HTERT RPE-1 (cell line): ENCODE measurements around the gene HBG2.
"Not testable (repeated sequence)": the region's sequence is repeated elsewhere in the genome, so short reads cannot be mapped to it uniquely, and the experiment has no call there.

Experiments used
- in situ Hi-C: fragments of 300-500 bp; cut with MboI; formaldehyde crosslinking; loops from 4 replicates; pipeline ENCODE4 v1.14.3; 2020; ENCODE audit warnings: low sequenced_read_pairs

HBG2 gene

DNA sequence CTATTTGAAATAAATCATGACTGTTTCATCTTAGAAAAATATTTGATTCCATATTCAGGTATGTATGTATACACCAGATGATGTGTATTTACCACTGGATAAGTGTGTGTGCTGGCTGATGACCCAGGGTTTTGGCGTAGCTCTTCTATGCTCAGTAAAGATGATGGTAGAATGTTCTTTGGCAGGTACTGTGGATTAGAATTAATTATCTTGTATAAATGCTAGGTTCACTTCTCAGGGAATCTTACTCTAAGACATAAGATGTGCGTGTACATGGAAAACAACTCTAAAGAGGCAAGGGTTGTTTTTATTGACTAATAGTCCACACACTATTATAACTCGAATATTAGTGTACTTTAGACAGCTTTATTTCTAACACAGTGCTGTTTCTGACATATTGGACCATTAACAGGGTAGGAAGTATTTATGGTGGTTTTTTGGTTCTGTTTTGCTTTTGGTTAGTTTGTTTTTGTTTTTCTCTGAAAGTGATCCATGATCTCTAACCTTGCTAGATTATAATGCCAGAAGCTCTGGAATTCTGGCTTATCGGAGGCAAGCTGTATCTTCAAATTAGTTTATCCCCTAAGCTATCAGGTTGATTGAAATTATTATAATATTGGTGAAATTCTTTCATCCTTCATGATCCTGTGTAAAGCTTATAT, 3.9 kb downstream of the HBG2 start:
- in situ Hi-C loops = no loop called here

DNA sequence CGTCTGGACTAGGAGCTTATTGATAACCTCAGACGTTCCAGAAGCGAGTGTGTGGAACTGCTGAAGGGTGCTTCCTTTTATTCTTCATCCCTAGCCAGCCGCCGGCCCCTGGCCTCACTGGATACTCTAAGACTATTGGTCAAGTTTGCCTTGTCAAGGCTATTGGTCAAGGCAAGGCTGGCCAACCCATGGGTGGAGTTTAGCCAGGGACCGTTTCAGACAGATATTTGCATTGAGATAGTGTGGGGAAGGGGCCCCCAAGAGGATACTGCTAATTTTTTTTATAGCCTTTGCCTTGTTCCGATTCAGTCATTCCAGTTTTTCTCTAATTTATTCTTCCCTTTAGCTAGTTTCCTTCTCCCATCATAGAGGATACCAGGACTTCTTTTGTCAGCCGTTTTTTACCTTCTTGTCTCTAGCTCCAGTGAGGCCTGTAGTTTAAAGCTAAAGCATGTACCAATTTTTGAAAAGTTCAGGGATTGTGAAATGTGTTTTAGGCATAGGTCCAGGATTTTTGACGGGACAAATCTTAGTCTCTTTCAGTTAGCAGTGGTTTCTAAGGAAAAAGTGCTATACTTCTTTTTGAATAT, 4.7 kb downstream of the HBG2 start, which contains the start of gene HBG1:
HBG1 (minus strand) TSS at position 51 of the 590 bp plus-strand sequence. CDS start 53 bp downstream, outside the sequence.
- in situ Hi-C loops = not testable (repeated sequence)

DNA sequence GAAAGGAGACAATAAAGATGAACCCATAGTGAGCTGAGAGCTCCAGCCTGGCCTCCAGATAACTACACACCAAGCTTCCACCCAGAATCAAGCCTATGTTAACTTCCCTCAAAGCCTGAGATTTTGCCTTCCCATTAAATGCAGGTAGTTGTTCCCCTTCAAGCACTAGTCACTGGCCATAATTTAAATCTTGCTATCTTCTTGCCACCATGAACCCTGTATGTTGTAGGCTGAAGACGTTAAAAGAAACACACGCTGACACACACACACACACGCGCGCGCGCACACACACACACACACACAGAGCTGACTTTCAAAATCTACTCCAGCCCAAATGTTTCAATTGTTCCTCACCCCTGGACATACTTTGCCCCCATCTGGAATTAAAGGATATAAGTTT, 6.1 kb downstream of the HBG2 start:
- in situ Hi-C loops = not testable (repeated sequence)

DNA sequence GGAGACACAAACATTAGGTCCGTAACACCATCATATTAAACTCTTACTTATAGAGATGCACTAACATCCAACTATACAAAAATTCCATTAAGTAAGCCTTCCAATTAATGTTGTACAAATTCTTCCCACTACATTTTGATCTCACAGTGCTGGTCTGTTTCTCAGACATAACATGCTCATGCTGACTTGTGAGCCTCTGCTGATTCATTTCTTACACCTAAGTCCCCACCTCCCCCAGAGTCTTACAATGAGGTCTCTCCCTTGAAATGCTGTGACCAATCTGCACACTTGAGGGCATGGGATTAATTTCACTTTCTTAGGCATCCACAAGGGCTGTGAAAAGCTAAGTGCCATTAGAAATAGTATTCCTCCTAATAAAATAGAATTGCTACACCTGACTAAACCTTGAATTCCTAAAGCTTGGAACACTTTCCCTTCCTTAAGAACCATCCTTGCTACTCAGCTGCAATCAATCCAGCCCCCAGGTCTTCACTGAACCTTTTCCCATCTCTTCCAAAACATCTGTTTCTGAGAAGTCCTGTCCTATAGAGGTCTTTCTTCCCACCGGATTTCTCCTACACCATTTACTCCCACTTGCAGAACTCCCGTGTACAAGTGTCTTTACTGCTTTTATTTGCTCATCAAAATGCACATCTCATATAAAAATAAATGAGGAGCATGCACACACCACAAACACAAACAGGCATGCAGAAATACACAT, 6.9 kb downstream of the HBG2 start:
- in situ Hi-C loops = no loop called here

DNA sequence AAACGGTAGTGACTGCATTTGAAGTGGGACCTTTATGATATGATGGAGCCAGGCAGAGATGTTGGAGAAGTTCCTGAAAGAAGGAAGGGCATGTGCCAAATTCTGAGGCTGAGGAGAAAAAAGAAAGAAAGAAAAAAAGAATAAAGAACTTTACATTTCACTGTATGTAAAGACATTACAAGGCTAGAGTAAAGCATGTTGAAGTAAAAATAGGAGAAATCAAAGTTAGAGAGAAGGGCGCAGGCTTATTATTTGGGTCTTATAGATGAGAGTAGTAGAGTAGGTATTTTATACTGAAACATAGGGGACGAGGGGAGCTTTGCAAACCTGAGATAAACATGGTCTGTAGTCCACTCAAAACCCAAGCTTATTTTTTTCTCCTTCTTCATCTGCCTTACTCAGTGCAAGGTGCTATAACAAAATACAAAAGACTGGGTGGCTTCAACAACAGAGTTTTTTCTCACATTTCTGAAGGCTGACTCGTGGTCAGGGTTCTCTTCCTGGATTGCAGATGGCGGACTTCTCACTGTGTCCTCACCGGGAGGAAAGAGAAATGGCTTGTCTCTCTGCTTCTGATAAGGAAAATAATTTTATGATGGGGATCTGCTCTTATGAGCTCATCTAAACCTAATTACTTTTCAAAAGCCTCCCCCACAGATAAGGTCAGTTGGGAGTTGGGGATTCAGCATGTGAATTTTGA, 7.7 kb downstream of the HBG2 start:
- in situ Hi-C loops = no loop called here

DNA sequence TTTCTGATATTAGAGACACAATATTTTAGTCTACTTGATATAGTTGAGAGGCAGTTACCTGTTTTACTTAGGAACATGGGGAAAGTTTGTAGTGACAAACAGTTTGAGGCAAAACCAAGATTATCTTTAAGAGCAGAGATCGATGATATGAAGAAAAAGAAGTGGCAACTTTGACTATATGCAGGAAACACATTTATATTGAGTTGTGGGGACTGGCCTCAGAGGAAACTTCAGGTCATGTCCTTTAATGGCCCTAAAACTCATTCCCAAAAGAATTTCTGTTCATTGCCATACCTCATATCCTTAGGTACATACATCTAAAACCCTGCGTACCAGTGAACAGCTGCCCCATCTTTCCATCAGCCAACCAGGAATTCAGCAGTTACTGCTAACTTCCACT, 9.4 kb downstream of the HBG2 start:
- in situ Hi-C loops = no loop called here

DNA sequence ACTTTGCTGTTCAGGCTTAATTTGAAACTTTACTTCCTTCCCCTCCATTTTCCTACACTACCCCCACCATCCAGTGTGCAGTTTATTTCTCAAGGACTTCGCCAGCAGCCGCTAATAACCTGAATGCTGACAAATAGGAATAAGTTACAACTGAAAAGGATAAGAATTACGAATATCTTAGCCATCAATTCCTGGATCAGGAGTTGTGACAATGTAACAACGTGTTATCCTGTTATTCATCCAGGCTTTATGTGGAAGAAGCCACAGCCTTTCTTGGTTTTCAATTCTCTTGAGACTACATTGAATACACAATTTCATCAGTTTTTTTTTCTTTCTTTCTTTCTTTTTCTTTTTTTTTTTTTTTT, 10.8 kb downstream of the HBG2 start:
- in situ Hi-C loops = no loop called here

DNA sequence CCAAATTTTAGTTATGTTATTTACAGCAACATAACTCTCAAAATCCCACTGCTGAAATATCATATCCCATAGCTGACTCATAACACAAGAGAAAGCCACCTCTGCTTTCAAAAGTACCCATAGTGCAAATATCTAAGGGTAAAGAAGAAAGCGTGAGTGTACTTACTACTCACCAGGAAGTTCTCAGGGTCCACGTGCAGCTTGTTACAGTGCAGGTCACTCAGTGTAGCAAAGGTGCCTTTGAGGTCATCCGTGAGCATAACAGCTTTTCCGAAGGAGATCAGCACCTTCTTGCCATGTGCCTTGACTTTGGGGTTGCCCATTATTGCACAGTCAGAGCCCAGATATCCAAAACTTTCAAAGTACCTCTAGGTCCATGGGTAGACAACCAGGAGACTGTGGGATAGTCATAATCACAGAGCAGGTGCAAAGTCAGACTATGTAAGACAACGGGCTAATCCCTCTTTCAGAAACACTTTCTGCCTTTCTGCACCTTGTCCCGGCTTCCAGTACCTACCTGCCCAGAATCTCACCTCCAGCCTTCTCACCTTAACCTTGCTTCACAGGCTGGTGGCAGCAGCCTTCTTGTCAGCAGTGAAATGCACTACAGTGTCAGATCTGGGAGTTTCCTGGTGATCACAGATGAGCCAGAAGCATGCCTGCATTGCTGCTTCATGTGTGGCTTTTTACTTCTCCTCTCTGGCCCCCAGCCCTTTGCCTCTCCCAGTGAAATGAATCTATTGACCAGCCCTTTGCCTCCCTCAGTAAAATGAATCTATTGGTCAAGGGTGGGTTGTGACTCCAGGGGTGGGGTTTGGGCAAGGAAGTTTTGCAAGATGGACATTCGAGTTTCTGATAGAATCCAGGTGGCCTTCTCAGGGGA, 11.4 kb downstream of the HBG2 start:
- in situ Hi-C loops = no loop called here

DNA sequence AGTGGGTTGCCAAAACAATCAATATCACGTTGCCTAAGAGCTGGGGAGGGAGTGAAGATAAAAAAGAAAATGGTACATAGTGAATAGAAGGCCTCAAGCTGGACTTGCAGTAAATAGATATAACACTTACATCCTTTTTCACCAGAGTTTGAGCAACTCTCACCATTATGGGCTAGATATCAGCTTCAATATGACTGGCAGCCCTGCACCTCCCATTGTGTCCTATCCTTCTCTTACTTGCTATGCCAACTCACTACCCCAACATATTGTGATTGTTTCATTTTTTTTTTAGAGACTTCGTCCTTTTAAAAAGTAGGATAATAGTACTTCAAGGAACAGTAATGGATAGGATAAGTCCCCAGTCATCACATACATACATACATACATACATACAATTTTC, 12.4 kb downstream of the HBG2 start:
- in situ Hi-C loops = no loop called here

DNA sequence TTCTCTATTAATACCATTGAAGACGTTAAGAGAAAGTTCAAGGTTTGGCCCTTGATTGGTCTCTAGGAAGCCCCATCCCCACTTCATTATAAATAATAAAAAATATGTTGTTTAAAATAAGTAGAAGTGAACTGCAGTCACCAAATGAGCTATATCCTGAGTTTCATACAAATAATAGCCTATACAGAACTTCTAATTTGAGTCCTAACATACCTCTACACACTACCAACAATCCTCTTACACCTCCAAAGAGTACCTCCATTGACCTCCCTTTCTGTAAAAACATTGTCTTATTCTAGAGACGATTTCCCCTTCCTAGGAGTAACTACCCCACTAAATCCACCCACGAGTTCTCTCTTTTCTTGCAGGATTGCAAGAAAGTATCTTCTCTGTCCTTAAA, 13.1 kb downstream of the HBG2 start:
- in situ Hi-C loops = no loop called here

DNA sequence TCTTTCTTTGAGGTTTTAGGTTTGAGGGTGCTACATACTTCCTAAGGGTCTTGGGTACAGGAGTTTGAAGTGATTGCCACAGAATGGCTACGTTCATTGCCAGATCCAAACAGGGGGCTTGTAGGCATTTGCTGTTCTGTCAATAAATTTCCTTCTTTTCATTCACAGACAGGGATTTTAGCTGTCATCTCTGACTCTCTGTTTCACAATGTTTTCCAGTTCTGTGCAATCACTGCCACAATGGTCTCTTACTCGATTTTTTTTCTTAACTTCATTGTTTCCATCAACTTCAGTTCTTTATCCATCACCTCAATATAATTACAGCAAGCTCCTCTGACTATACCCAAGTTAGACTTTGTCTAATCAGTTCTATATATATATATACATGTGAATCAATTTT, 14.1 kb downstream of the HBG2 start:
- in situ Hi-C loops = no loop called here

DNA sequence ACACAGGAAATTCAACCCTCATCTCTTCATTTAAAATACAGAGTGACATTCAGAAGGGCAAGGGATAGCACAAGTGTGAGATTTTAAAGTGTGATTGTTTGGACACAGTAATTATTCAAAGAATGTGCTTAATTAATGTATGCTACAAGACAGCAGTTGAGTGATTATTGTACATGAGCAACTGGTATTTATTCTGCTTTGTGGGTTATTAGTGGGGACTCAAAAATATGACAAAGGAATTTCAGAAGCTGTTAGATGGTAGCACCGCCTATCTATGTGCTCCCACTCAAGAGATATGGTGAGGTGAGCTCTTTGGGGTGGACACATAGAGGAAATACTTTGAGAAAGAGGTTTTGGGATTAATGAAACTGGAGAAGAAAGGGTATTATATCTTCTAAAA, 14.5 kb downstream of the HBG2 start:
- in situ Hi-C loops = no loop called here

DNA sequence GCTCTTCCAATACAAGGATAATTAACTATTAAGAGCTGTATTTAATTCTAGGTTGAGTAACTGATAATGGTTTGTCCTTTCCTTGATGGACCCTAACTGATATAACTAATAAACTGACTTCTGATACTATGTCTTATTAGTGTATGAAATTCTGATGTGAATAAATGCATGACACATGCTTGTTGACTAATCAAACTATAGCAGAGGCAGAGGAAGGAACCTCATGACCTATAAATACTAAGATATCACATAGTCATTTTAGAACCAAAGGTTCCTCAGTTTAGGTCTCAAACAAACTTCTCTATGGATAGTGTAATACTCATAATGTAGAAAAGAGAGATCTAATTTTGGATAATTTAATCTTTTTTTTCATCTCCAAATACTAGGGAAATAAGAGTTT, 15.5 kb downstream of the HBG2 start:
- in situ Hi-C loops = no loop called here

DNA sequence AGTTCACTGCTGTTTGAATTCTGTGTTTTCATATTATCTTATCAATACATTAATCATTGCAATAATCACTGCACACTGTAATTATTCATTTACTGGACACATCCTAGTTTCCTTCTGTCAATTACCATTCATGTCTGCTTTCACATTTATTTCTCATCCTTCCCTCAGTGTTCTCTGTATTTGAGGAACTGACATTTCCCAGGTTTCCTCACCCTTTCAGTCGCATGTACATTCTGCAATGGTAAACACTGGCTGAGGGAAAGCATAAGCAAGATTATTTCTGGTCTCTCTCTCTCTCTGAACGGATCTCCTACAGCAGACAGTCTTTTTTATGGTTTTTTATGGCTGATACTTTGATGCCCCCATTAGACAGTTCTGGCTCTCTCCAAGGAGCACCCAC, 16.1 kb downstream of the HBG2 start:
- in situ Hi-C loops = no loop called here

DNA sequence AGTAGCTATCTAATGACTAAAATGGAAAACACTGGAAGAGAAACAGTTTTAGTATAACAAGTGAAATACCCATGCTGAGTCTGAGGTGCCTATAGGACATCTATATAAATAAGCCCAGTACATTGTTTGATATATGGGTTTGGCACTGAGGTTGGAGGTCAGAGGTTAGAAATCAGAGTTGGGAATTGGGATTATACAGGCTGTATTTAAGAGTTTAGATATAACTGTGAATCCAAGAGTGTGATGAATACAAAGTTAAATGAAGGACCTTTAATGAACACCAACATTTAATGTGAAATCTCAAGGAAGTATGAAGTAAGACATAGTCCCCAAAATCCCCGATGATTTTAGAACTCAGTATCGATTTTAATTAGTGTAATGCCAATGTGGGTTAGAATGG, 17.2 kb downstream of the HBG2 start:
- in situ Hi-C loops = no loop called here

DNA sequence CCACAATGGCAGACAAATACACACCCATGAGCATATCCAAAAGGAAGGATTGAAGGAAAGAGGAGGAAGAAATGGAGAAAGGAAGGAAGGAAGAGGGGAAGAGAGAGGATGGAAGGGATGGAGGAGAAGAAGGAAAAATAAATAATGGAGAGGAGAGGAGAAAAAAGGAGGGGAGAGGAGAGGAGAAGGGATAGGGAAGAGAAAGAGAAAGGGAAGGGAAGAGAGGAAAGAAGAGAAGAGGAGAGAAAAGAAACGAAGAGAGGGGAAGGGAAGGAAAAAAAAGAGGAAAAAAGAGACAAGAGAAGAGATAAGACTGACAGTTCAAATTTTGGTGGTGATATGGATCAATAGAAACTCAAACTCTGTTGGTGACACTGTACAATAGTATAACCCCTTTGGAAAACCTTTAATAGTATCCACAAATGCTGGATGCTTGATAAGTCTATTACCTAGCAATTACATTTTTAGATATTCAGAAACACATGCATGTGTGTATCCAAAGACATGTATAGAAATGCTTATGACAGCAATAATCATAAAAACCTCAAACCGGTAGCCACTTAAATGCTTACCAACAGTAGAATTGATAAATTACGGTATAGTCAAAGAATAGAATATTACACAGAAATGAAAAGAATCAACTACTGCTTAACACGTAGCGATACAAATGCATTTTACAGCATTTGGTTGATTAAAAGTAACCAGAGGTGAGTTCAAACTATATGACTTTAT, 19.1 kb downstream of the HBG2 start:
- in situ Hi-C loops = no loop called here

DNA sequence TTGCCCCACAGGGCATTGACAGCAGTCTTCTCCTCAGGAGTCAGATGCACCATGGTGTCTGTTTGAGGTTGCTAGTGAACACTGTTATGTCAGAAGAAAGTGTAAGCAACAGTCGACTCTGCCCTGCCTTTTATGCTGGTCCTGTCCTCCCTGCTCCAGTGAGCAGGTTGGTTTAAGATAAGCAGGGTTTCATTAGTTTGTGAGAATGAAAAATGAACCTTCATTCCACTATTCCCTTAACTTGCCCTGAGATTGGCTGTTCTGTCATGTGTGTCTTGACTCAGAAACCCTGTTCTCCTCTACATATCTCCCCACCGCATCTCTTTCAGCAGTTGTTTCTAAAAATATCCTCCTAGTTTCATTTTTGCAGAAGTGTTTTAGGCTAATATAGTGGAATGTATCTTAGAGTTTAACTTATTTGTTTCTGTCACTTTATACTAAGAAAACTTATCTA, 20.2 kb downstream of the HBG2 start, which contains the start of gene HBD:
HBD (minus strand) TSS at position 103 of the 454 bp plus-strand sequence; CDS start at position 53, 50 bp downstream.
- in situ Hi-C loops = no loop called here

DNA sequence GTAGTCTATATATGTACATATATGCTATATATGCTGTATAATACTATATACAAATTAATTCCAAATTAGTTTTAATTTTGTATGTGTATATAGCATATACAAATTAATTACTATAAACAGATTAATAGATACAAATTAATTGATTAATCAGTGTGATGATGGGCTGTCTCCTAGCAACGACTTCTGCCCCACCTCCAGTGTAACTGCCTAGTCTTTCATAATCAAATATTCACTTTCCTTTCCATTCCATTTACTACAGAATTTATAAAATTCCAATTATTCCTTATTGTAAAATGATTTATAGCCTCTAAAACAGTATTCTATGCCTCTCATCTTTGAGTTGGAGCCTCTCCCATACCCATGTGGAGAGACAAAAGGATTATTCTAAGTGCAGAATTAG, 21.3 kb downstream of the HBG2 start:
- in situ Hi-C loops = no loop called here

DNA sequence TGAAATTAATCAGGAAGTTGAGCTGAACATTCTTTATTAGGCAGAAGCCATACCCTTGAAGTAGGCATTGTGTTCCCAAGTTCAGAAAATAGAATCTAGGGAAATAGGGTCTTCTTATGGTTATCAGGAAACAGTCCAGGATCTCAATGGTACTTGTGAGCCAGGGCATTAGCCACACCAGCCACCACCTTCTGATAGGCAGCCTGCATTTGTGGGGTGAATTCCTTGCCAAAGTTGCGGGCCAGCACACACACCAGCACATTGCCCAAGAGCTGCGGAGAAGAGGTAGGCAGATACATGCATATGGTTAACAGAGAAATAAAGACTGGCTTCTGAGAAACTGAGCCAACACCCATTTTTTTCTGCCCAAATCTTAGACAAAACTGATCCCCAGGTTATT, 21.8 kb downstream of the HBG2 start:
- in situ Hi-C loops = no loop called here

DNA sequence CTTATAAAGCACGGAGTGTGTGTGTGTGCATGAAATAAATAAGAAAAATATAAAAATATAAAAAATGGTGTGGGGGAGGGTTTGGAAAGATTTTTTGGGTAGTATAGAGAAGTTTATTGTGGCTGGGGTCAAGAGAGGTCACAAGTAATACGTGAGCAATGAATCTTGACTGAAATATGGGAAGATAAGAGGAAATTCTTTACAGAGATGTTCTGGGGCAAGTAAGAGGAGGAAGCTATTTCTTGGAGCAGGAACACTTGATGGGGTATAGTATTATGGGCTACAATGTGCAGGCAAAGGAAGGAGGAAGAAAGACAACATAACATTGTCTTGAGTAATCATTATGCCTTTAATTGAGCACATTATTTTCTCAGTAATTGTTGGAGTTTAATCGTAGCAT, 22.4 kb downstream of the HBG2 start:
- in situ Hi-C loops = no loop called here
